Limb (tissue), 2 donors: ENCODE results near the gene WWOX.
A peak's percentile ranks its signal among the peaks of the same experiment; 100 is the strongest.

Experiments used
- DNase-seq, 2 donors: peaks; one replicate each; pipeline ENCODE4 v3.0.0-alpha.2; 2016; ENCODE audit errors: extremely low spot score in 2 of 2

WWOX gene

GRCh38 chr16:79182616-79183015 lies 1083.2 kb downstream of the WWOX start:
- DNase-seq = no peak

- DNase-seq = no peak
Observed at GRCh38 chr16:79183571-79183970, 1084.1 kb downstream of the WWOX start.

- no peak for DNase-seq
Observed at GRCh38 chr16:79184464-79185030, 1085.1 kb downstream of the WWOX start.

- peak in 1 of 2 donors; percentile 43 for DNase-seq
Observed at GRCh38 chr16:79185711-79186110, 1086.3 kb downstream of the WWOX start.

- DNase-seq = no peak
Observed at GRCh38 chr16:79186196-79186595, 1086.7 kb downstream of the WWOX start.

GRCh38 chr16:79188115-79188738 lies 1088.8 kb downstream of the WWOX start:
- no peak for DNase-seq

GRCh38 chr16:79188739-79189122 lies 1089.3 kb downstream of the WWOX start:
- no peak for DNase-seq

GRCh38 chr16:79190542-79190941 lies 1091.1 kb downstream of the WWOX start:
- DNase-seq = no peak

- no peak for DNase-seq
Observed at GRCh38 chr16:79191933-79192332, 1092.5 kb downstream of the WWOX start.

GRCh38 chr16:79192904-79193303 lies 1093.5 kb downstream of the WWOX start:
- DNase-seq = no peak

- no peak for DNase-seq
Observed at GRCh38 chr16:79194291-79194690, 1094.8 kb downstream of the WWOX start.

- DNase-seq = no peak
Observed at GRCh38 chr16:79195938-79196337, 1096.5 kb downstream of the WWOX start.

GRCh38 chr16:79201436-79201835 lies 1102.0 kb downstream of the WWOX start:
- no peak for DNase-seq

- no peak for DNase-seq
Observed at GRCh38 chr16:79202977-79203376, 1103.5 kb downstream of the WWOX start.

- DNase-seq = no peak
Observed at GRCh38 chr16:79204486-79204885, 1105.0 kb downstream of the WWOX start.

- no peak for DNase-seq
Observed at GRCh38 chr16:79206889-79207288, 1107.4 kb downstream of the WWOX start.

GRCh38 chr16:79209308-79209707 lies 1109.9 kb downstream of the WWOX start:
- no peak for DNase-seq

- DNase-seq = no peak
Observed at GRCh38 chr16:79210607-79211006, 1111.2 kb downstream of the WWOX start.

GRCh38 chr16:79211586-79211985 lies 1112.1 kb downstream of the WWOX start:
- no peak for DNase-seq

- no peak for DNase-seq
Observed at GRCh38 chr16:79212114-79212791, 1112.8 kb downstream of the WWOX start.

GRCh38 chr16:79213214-79213613 lies 1113.8 kb downstream of the WWOX start:
- DNase-seq = no peak

GRCh38 chr16:79215289-79215688 lies 1115.8 kb downstream of the WWOX start:
- no peak for DNase-seq

GRCh38 chr16:79217375-79218011 lies 1118.0 kb downstream of the WWOX start:
- no peak for DNase-seq
